Panc1 (cell line): Measurements from ENCODE around the gene ZFAND3.

ENCODE experiments used
- CTCF ChIP-seq: fragments of 450-650 bp; IDR thresholded peaks from 2 replicates; pipeline ENCODE4 v1.5.1; 2017; ENCODE audit warnings: mild to moderate bottlenecking
- POLR2AphosphoS5 ChIP-seq: IDR thresholded peaks from 2 replicates; pipeline ENCODE4 v1.6.1; 2012; ENCODE audit warnings: mild to moderate bottlenecking, low read depth, low read length, moderate library complexity
- SIN3A ChIP-seq: IDR thresholded peaks from 2 replicates; pipeline ENCODE4 v1.6.1; 2012; ENCODE audit warnings: low read depth, mild to moderate bottlenecking, low read length, moderate library complexity, borderline replicate concordance; ENCODE audit not compliant: insufficient read depth
- TCF7L2 ChIP-seq: IDR thresholded peaks from 2 replicates; pipeline ENCODE4 v1.6.1; 2011; ENCODE audit warnings: mild to moderate bottlenecking, low read depth, low read length, inconsistent platforms

GRCh38 chr6:37982317-37982716 lies 162.8 kb downstream of the ZFAND3 start:
- TF ChIP-seq CTCF (no peak), POLR2AphosphoS5 (no peak), SIN3A (no peak), TCF7L2 (no peak)
